PFSK-1 (cell line): ENCODE measurements around the gene GSTCD.

Experiments used
- REST ChIP-seq, 2 experiments: IDR thresholded peaks; 2 replicates each; pipeline versions ENCODE4 v1.6.1 to v1.8.0; 2011 to 2012; ENCODE audit warnings: low read depth in 2 of 2, low read length in 2 of 2, control low read depth in 1 of 2, inconsistent platforms in 1 of 2, mild to moderate bottlenecking in 1 of 2, moderate library complexity in 1 of 2; ENCODE audit not compliant: insufficient read depth in 1 of 2
- SIN3A ChIP-seq: IDR thresholded peaks from 2 replicates; pipeline ENCODE4 v1.6.1; 2012; ENCODE audit warnings: mild to moderate bottlenecking, low read length, moderate library complexity, borderline replicate concordance; ENCODE audit not compliant: insufficient read depth

- TF ChIP-seq SIN3A (no peak), REST (IDR thresholded peaks at IDR 0.05; ENCODE audit: insufficient read depth in 1 of 2, low read depth in 2 of 2, low read length in 2 of 2) (no peak)
Measured at GRCh38 chr4:105875233-105875632, 166.6 kb downstream of the GSTCD start.
